AG08395 (cell line): ENCODE measurements around the gene SYPL1.

ENCODE experiments used
- DNase-seq: peaks from one replicate; pipeline ENCODE4 v3.0.0; 2012; ENCODE audit warnings: mixed read lengths, low spot score

The SYPL1 gene

GRCh38 chr7:106092204-106092603 lies 19.9 kb downstream of the SYPL1 start:
- no peak for DNase-seq

DNA sequence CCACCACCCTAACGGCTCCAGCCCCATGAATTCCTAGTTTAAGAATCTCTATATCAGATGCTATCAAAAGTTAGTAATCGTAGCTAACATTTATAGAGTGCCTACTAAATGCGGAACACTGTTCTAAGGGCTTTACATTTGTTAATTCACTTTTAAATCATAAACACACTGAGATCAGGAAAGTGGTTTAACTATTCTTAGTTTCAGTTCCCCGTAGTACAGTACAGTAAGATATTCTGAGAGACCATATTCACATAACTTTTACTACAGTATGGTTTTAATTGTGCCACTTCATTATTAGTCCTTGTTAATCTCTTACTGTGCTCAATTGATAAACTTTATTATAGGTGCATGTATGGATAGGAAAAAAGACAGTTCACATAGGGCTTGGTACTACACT lies 22.5 kb downstream of the SYPL1 start:
- DNase-seq: no peak

DNA sequence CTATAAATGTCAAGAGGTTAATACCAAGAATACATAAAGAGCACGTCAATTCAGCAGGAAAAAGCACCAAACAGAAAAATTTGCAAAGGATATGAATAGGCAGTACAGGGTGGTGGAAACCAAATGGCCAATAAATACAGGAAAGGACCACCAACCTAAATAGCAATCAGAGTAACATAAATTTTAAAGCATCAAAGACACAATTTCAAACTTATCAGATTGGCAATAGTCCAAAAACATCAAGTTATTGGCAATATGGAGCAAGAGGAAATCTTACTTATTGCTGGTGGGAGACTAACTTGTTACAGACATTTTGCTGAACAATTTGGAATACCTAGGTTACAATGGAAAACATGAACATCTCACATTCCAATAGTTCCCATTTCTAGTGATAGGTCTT lies 24.1 kb downstream of the SYPL1 start:
- no peak for DNase-seq

DNA sequence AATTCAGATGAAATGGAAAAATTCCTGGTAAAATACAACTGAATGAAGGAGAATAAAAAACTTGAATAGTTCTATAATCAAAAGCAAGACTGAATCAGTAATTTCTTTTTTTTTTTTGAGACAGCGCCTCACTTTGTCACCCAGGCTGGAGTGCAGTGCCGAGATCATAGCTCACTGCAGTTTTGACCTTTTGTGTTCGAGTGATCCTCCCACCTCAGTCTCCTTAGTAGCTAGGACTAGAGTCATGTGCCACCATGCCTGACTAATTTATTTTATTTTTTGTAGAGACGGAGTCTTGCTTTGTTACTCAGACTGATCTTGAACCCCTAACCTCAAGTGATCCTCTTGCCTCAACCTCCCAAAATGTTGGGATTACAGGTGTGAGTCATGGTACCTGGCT lies 26.1 kb downstream of the SYPL1 start:
- no peak for DNase-seq

DNA sequence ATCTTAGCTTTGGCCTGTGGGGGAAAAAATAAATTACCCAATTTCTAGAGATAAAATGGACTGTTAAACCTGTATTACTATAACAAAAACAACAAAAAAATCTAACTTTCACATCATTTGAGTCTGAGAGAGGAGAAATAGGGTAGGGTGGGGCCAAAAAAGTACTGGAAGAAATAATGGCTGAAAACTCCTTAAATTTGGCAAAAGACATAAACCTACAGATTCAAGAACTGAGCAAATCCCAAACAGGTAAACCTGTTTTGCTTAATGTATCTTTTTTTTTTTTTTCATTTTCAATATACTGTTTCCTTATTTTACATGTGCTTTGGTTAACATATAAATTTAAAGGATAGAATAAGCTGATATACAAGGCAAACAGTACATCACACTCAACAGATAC lies 27.1 kb downstream of the SYPL1 start:
- DNase-seq: no peak

- no peak for DNase-seq
Observed at GRCh38 chr7:106083717-106084116, 28.4 kb downstream of the SYPL1 start.

GRCh38 chr7:106082087-106082854 lies 29.8 kb downstream of the SYPL1 start:
- DNase-seq: no peak

DNA sequence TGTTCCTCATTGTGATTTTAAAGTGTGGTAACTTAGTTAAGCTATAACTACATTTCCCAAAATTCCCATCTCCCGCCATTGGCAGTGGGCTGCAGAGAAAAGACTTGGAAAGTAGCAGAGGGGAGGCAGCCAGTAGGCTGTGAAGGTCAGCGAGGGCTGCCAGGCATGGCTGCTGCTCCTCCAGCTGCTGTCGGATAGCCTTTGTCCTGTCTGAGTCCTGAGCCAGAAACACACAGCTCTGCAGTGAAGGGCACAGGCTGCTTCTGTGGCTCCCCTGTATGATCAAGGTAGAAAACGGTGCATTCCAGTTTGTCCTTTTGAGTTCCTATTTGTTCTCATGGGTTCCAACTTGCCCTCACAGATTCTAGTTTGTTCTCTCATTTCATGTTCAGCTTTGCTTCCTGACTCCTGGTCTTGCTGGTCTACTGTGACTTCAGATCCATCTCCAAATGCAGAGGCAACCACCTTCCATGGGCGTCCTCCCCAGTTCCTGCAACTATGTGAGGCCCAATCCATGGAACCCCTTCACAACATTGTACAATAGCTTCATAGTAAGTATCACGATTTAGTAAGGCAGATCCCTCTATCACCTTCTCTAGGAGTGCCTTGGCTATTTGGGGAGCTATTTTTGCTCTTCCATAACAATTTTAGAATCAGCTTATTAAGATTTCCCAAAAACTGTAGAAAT lies 31.7 kb downstream of the SYPL1 start:
- no peak for DNase-seq

GRCh38 chr7:106076537-106076936 lies 35.6 kb downstream of the SYPL1 start:
- DNase-seq: no peak

DNA sequence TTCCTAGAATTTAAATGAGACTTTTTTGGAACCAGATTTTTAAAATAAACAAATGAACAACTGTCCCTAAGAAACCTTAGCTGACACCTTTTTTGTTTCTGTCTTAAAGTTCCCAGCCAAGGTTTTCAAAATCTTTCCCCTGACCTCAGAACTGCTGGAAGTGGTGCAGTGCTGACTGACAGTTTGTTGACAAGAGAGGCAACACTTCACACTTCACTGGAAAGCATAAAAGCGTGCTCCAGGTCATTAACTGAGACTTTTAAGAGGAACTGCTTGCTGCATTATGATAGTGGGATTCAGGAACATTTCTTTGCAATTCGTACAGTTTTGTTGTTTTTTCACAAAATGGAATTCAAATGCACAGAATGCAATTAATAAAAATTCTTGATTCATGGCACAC lies 36.2 kb downstream of the SYPL1 start:
- no peak for DNase-seq

DNA sequence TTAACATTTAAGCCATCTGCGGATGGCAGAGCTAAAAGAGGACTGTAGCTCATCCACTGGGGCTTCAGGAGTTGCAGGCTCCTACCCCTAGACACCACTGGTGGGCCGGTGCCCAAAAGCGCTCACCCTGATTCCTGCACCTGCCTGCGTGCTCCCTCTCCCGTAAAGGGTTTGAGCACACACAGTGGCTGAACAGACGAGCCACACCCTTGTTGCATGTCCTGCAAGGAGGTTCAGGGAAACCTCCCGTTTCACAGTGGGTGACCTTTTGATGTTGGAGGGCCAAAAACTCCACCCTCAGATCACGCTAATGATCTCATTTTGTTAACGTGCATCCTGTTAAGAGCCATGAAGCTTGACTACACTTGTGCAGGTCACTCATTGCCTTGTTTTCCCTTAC lies 37.9 kb downstream of the SYPL1 start:
- DNase-seq: no peak

GRCh38 chr7:106073701-106074100 lies 38.4 kb downstream of the SYPL1 start:
- no peak for DNase-seq

DNA sequence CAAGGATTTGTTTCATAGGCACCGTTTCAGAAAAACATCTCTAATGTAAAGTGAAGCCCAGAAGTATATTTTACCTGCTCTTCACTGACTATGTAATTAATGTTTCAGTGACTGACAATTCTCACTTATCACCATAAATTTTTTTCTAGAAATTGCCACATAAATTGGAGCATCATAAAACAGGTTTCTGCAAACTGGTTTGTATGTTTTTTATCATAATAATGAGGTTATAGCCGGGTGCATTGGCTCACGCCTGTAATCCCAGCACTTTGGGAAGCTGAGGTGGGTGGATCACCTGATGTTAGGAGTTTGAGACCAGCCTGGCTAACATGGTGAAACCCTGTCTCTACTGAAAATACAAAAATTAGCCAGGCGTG lies 39.4 kb downstream of the SYPL1 start:
- no peak for DNase-seq

- DNase-seq: no peak
Observed at GRCh38 chr7:106071999-106072714, 40.0 kb downstream of the SYPL1 start.

DNA sequence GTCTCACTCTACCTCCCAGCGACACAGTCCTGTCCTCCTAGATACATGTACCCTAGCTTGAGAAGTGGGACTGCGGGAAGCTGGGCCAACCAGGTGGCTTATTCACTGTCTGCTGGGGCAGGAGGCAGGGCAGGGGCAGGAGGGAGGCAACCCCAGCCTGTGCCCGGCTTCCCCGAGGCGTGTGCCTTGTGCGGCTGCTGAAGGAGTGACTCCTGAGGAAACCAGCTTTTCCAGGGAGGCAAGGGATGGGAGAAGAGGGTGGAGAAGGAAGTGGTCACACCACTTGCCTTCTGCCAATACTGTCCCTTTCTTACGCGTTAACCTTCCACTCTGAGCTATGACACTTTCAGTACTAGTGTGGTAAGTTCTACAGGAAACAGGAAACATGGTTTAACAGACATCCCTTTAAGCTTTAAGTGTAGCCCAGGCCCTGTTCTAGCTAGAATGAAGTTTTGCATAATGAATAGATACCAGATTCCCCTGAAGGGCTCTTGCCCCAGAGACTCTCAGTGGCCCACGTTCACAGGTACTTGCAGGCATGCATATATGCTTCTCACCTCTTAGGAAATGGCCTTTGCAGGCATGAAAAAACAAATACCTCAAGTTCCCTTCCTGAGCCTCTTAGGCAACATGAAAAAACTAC lies 40.6 kb downstream of the SYPL1 start:
- no peak for DNase-seq

- no peak for DNase-seq
Observed at GRCh38 chr7:106070567-106071254, 41.4 kb downstream of the SYPL1 start.

DNA sequence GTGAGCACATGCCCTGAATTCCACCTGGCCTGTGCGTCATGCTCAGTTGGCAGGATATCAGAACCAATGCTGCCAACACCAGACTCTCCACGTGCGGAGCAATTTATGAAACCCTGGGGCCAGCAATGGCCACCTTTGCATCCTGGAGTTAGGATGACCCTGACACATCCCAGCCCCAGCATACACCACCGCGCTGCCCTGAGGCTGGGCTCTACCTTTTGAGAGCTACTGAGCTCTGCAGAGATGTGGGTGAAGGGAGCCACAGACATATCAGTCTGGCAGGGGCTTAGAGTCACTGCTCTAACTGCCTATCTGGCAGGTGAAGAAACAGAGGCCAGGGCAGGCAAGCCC lies 41.9 kb downstream of the SYPL1 start:
- no peak for DNase-seq

GRCh38 chr7:106069471-106070200 lies 42.5 kb downstream of the SYPL1 start:
- no peak for DNase-seq

GRCh38 chr7:106068986-106069385 lies 43.1 kb downstream of the SYPL1 start:
- DNase-seq: peak; percentile 83

- DNase-seq: no peak
Observed at GRCh38 chr7:106068538-106068961, 43.6 kb downstream of the SYPL1 start.

DNA sequence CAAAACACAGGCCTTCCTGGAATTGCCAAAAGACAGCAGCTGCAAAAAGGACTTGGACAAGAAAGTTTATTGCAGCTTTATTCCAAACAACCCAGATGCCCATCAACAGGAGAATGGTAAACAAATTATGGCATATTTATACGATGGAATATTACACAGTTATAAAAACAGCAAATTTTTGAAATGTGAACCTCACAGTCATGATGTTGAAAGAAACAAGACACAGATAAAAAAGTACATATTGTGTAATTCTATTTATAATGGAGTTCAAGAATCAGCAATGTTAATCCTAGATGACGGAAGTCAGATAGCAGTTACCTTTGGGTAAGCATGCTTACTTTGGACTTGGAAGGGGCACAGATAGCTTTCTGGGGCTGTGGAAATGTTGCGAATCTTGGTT lies 44.4 kb downstream of the SYPL1 start:
- no peak for DNase-seq
